Measurements from ENCODE around the gene ORC6.
A peak's percentile ranks its signal among the peaks of the same experiment; 100 is the strongest.
"Not testable (repeated sequence)": the region's sequence is repeated elsewhere in the genome, so short reads cannot be mapped to it uniquely, and the experiment has no call there.

Gene ORC6

GRCh38 chr16:46689365-46690280 is at the start of gene ORC6:
Gene ORC6 (plus strand): TSS chr16:46689659. CDS start chr16:46689706, 47 bp downstream.
- DNase-seq (ENCODE audit: low read depth) = peak; percentile 76

GRCh38 chr16:46648656-46649055 is 40.8 kb upstream of the ORC6 start:
- DNase-seq (ENCODE audit: low read depth) = no peak

- no peak for DNase-seq (ENCODE audit: low read depth)
Observed at GRCh38 chr16:46649588-46650253, 39.7 kb upstream of the ORC6 start.

- no peak for DNase-seq (ENCODE audit: low read depth)
Observed at GRCh38 chr16:46650254-46650623, 39.2 kb upstream of the ORC6 start.

GRCh38 chr16:46651305-46651704 is 38.2 kb upstream of the ORC6 start:
- DNase-seq (ENCODE audit: low read depth) = no peak

- no peak for DNase-seq (ENCODE audit: low read depth)
Observed at GRCh38 chr16:46658925-46659324, 30.5 kb upstream of the ORC6 start.

- no peak for DNase-seq (ENCODE audit: low read depth)
Observed at GRCh38 chr16:46662123-46662522, 27.3 kb upstream of the ORC6 start.

- no peak for DNase-seq (ENCODE audit: low read depth)
Observed at GRCh38 chr16:46673320-46674013, 16.0 kb upstream of the ORC6 start.

- not testable (repeated sequence) for DNase-seq (ENCODE audit: low read depth)
Observed at GRCh38 chr16:46677943-46678342, 11.5 kb upstream of the ORC6 start.

GRCh38 chr16:46681867-46682266 is 7.6 kb upstream of the ORC6 start:
- DNase-seq (ENCODE audit: low read depth) = not testable (repeated sequence)

GRCh38 chr16:46686815-46687473 is 2.5 kb upstream of the ORC6 start:
- DNase-seq (ENCODE audit: low read depth) = no peak

GRCh38 chr16:46687486-46687885 is 2.0 kb upstream of the ORC6 start:
- DNase-seq (ENCODE audit: low read depth) = no peak

GRCh38 chr16:46688101-46688653 is 1.3 kb upstream of the ORC6 start:
- DNase-seq (ENCODE audit: low read depth) = no peak

- DNase-seq (ENCODE audit: low read depth) = peak; percentile 94
Observed at GRCh38 chr16:46688654-46689364, 650 bp upstream of the ORC6 start, which contains the start of gene VPS35. Gene VPS35 (minus strand): TSS chr16:46689178. CDS start chr16:46689133, 45 bp downstream.

- no peak for DNase-seq (ENCODE audit: low read depth)
Observed at GRCh38 chr16:46690281-46691178, 1.1 kb downstream of the ORC6 start.

GRCh38 chr16:46691726-46692125 is 2.3 kb downstream of the ORC6 start:
- no peak for DNase-seq (ENCODE audit: low read depth)

- DNase-seq (ENCODE audit: low read depth) = no peak
Observed at GRCh38 chr16:46693598-46693997, 4.1 kb downstream of the ORC6 start.

GRCh38 chr16:46695937-46696336 is 6.5 kb downstream of the ORC6 start:
- no peak for DNase-seq (ENCODE audit: low read depth)

- no peak for DNase-seq (ENCODE audit: low read depth)
Observed at GRCh38 chr16:46696957-46697356, 7.5 kb downstream of the ORC6 start.

GRCh38 chr16:46700048-46700447 is 10.6 kb downstream of the ORC6 start:
- DNase-seq (ENCODE audit: low read depth) = no peak

All from non-pigmented ciliary epithelial cell (primary cell).